HepG2 (cell line): ENCODE results near the gene SEC16A. TPM values are rescaled to one million over a fixed set of nuclear protein-coding genes. Genes with fewer than 3 reads are reported as not detected.

ENCODE experiments used
- CENPT ChIP-seq: sonication (generic); formaldehyde crosslinking; IDR thresholded peaks from 2 replicates; pipeline ENCODE4 v1.8.0; 2022; ENCODE audit warnings: low read depth, mild to moderate bottlenecking, moderate library complexity, missing genetic modification reagents
- ELK4 ChIP-seq: sonication (generic); formaldehyde crosslinking; IDR thresholded peaks from 2 replicates; pipeline ENCODE4 v1.9.0; 2021; ENCODE audit warnings: missing genetic modification reagents, borderline replicate concordance
- GPBP1L1 ChIP-seq: sonication (generic); formaldehyde crosslinking; IDR thresholded peaks from 2 replicates; pipeline ENCODE4 v1.5.0; 2020; ENCODE audit warnings: mild to moderate bottlenecking, missing genetic modification reagents
- HOXA7 ChIP-seq: sonication (generic); formaldehyde crosslinking; IDR thresholded peaks from 2 replicates; pipeline ENCODE4 v1.8.1; 2022; ENCODE audit warnings: mild to moderate bottlenecking, missing genetic modification reagents, moderate library complexity
- IKZF5 ChIP-seq: IDR thresholded peaks from 2 replicates; pipeline ENCODE4 v1.6.1; 2018; ENCODE audit warnings: missing genetic modification reagents, mild to moderate bottlenecking, missing compliant biosample characterization
- MAFK ChIP-seq, 2 experiments: IDR thresholded peaks in 1 of 2; conservative IDR thresholded peaks in 1 of 2; 2 replicates each; pipeline ENCODE4 v1.6.1; 2011; ENCODE audit warnings: improper control_type of control experiment in 2 of 2, low read length in 2 of 2
- MED13 ChIP-seq: sonication (generic); formaldehyde crosslinking; IDR thresholded peaks from 2 replicates; pipeline ENCODE4 v1.5.0; 2020; ENCODE audit warnings: missing genetic modification reagents
- MEIS1 ChIP-seq: sonication (generic); formaldehyde crosslinking; IDR thresholded peaks from 2 replicates; pipeline ENCODE4 v1.9.0; 2021; ENCODE audit warnings: mild to moderate bottlenecking, missing genetic modification reagents, moderate library complexity, borderline replicate concordance
- MEIS2 ChIP-seq: sonication (generic); formaldehyde crosslinking; IDR thresholded peaks from 2 replicates; pipeline ENCODE4 v1.9.0; 2021; ENCODE audit warnings: mild to moderate bottlenecking, missing genetic modification reagents
- MYC ChIP-seq: sonication (generic); formaldehyde crosslinking; IDR thresholded peaks from 2 replicates; pipeline ENCODE4 v1.9.0; 2021; ENCODE audit warnings: missing genetic modification reagents, borderline replicate concordance
- RFX3 ChIP-seq: IDR thresholded peaks from 2 replicates; pipeline ENCODE4 v1.6.1; 2016; ENCODE audit warnings: missing biosample characterization, missing genetic modification reagents
- SALL1 ChIP-seq: sonication (generic); formaldehyde crosslinking; IDR thresholded peaks from 2 replicates; pipeline ENCODE4 v1.8.0; 2022; ENCODE audit warnings: mild to moderate bottlenecking, missing genetic modification reagents
- SRSF4 ChIP-seq: fragments of 200-400 bp; formaldehyde crosslinking; IDR thresholded peaks from one replicate; pipeline ENCODE4 v1.6.1; 2018; ENCODE audit warnings: mild to moderate bottlenecking, low read depth, low read length, moderate library complexity; ENCODE audit not compliant: poor library complexity, severe bottlenecking
- TCF7 ChIP-seq: sonication (generic); IDR thresholded peaks from 2 replicates; pipeline ENCODE4 v1.6.1; 2016; ENCODE audit warnings: antibody characterized with exemption, low read depth
- XRCC5 ChIP-seq: fragments of 200-400 bp; formaldehyde crosslinking; optimal IDR thresholded peaks from 2 replicates; pipeline ENCODE3; 2017; ENCODE audit warnings: mild to moderate bottlenecking, low read length
- ZNF20 ChIP-seq: sonication (generic); formaldehyde crosslinking; IDR thresholded peaks from 2 replicates; pipeline ENCODE4 v1.4.0; 2020; ENCODE audit warnings: mild to moderate bottlenecking, moderate library complexity, missing genetic modification reagents
- ZNF34 ChIP-seq: sonication (generic); formaldehyde crosslinking; IDR thresholded peaks from 2 replicates; pipeline ENCODE4 v1.4.0; 2020; ENCODE audit warnings: mild to moderate bottlenecking, missing genetic modification reagents, borderline replicate concordance
- ZNF770 ChIP-seq: sonication (generic); formaldehyde crosslinking; IDR thresholded peaks from 2 replicates; pipeline ENCODE4 v1.5.0; 2020; ENCODE audit warnings: mild to moderate bottlenecking, missing genetic modification reagents
- ZSCAN12 ChIP-seq: sonication (generic); formaldehyde crosslinking; IDR thresholded peaks from 2 replicates; pipeline ENCODE4 v1.9.0; 2021; ENCODE audit warnings: mild to moderate bottlenecking, missing genetic modification reagents
- polyA plus RNA-seq, 8 experiments: library from polyadenylated mRNA; depleted of rRNA in 3 of 8; stranded (reverse) in 7 of 8; unstranded in 1 of 8; fragments of >200 nt; fragmentation: Illumina TruSeq in 4 of 8; extraction: Trizol in 4 of 8; gene quantifications; 2 replicates each; pipeline versions ENCODE4 v1.2.1 to v1.2.3, GENCODE V29; 2011 to 2016; ENCODE audit warnings: low read depth in 4 of 8, missing spikeins in 1 of 8, mixed read lengths in 1 of 8; ENCODE audit not compliant: insufficient read depth in 1 of 8
- total RNA-seq, 5 experiments: library from RNA; depleted of rRNA; stranded (reverse); fragments of >200 nt; fragmentation: Illumina TruSeq; extraction: Trizol; gene quantifications; 2 replicates each; pipeline ENCODE4 v1.2.3, GENCODE V29; 2016; ENCODE audit warnings: low read depth in 1 of 5
- TF ChIP-seq, protein P1 (sequence below): sonication (generic); formaldehyde crosslinking; IDR thresholded peaks from 2 replicates; pipeline ENCODE4 v1.5.0; 2020; ENCODE audit warnings: missing genetic modification reagents
- TF ChIP-seq, protein P2 (sequence below): IDR thresholded peaks from 2 replicates; pipeline ENCODE4 v1.6.1; 2016

Gene SEC16A
- total and polyA plus RNA-seq, 2 of the 13 experiments (the other 11 are each of a cell fraction or from before 2014, with no cell fraction given), result 15.9 to 18.9 TPM

DNA sequence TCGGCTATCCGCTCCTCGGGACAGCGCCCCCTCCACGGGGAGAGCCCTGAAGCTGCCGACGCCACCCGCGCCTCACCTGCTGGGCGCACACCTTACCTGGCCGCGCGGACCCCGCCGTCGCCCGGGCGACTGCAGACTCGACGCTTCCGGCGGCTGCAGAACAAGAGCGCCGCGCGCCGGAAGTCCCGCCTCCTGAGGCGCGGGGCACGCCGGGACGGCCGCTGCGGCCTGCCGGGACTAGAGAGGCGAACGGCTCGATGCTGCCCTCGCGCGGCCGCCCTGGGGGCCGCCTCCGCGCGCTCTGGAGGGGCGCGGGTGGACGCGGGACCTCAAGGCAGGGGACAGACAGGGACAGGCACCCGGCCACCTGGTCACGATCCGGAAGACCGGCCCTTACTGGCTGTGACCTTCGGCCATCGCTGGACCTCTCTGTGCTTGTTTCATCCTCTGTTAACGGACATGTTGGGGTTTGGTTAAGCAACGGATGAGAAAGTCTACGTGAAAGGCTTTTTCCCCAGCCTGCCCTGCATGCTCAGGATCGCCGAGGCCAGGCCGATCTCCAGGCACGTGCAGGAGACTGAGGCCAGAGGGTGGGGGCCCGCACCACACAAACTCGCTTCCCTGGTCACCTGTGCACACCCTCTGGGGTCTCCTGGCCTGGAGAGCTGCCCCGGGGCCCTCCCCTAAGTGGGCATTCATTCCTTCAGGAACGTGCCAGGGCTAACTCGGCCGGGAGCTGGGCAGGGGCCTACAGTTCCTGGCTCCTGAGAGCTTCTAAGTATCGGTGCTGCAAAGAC is 82.6 kb downstream of the SEC16A start, which contains the start of gene SNAPC4 (continued):
- TF ChIP-seq HOXA7, result no peak
- TF ChIP-seq MEIS1 (CRISPR knock-in tag), result no peak
- TF ChIP-seq RFX3, result peak; percentile 65
- TF ChIP-seq ELK4 (CRISPR knock-in tag), result no peak
- no peak for TF ChIP-seq ZSCAN12
- TF ChIP-seq IKZF5, result no peak
- TF ChIP-seq MEIS2 (CRISPR knock-in tag), result no peak
- peak; percentile 55; the same call in 1 of the 2 replicates for TF ChIP-seq SALL1
- 0 out of 2 replicates have a peak, but pooled peaks have one; percentile 50 for TF ChIP-seq CENPT (CRISPR knock-in tag)
- no peak for TF ChIP-seq MED13 (CRISPR knock-in tag)
- peak; percentile 71 for TF ChIP-seq MYC (CRISPR knock-in tag)
- TF ChIP-seq GPBP1L1 (CRISPR knock-in tag), result no peak
- TF ChIP-seq ZNF34 (CRISPR knock-in tag), result no peak
- TF ChIP-seq, protein P1, sequence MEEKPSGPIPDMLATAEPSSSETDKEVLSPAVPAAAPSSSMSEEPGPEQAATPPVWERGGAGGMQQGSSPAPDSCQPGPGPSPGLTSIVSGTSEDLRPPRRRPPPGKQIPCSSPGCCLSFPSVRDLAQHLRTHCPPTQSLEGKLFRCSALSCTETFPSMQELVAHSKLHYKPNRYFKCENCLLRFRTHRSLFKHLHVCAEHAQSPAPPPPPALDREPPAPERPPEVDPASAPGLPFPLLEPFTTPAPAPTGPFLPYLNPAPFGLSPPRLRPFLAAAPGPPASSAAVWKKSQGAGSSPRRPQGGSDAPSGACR (CRISPR knock-in tag), result no peak
- TF ChIP-seq XRCC5, result peak; percentile 84
- no peak for TF ChIP-seq ZNF770 (CRISPR knock-in tag)
- TF ChIP-seq, protein P2, sequence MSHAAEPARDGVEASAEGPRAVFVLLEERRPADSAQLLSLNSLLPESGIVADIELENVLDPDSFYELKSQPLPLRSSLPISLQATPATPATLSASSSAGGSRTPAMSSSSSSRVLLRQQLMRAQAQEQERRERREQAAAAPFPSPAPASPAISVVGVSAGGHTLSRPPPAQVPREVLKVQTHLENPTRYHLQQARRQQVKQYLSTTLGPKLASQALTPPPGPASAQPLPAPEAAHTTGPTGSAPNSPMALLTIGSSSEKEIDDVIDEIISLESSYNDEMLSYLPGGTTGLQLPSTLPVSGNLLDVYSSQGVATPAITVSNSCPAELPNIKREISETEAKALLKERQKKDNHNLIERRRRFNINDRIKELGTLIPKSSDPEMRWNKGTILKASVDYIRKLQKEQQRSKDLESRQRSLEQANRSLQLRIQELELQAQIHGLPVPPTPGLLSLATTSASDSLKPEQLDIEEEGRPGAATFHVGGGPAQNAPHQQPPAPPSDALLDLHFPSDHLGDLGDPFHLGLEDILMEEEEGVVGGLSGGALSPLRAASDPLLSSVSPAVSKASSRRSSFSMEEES (CRISPR knock-in tag), result no peak; the same call in 1 of the 2 replicates
- TF ChIP-seq MAFK (conservative IDR thresholded peaks at IDR 0.05 in 1 of 2, IDR thresholded peaks at IDR 0.05 in 1 of 2; ENCODE audit: low read length in 2 of 2), result no peak
- peak; percentile 36; the same call in 1 of the 2 replicates for TF ChIP-seq TCF7
- no peak for TF ChIP-seq ZNF20 (CRISPR knock-in tag)
- no peak for TF ChIP-seq SRSF4
